ENCODE data around the gene ACTL6B.

DNA sequence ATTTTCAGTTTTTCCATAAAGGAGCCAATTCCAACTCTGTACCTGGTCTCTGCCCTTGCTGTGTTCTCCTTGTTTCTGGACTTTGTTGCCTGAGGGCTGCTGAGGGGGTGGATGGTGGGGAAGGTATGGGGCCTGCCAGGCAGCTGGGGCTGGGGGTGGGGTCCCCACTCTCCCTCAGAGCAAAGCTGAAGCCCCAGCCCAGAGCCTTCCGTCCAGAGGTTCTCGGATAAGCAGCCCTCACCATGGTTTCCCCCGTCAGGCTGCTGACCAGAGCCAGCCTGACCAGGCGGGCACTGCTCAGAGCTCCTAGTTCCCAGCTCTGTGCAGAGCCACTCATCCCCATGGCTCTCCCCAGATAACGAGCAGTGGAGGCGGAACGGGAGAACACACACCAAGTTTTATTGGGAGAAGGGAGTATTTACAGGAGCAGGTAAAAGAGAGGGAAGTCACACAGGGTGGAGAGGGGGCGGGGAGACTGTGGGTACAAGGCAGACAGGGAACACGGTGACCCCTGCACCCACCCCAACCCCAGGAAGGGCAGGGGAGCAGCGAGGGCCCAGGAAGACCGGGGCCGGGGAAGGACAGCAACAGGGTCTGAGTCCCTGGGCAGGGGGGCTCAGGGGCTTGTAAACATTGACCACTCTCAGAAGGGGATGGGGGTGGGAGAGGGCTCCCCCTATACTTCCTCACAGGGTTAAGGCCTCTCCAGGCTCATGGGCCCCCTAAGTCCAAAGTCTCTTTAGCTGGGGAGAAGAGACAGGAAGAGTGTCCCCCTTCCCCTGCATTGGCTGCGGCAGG is 23.1 kb upstream of the ACTL6B start:
- TF ChIP-seq, protein P1, sequence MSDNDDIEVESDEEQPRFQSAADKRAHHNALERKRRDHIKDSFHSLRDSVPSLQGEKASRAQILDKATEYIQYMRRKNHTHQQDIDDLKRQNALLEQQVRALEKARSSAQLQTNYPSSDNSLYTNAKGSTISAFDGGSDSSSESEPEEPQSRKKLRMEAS (IDR thresholded peaks at IDR 0.05; ENCODE audit: insufficient read depth, insufficient read length) = no peak
- TF ChIP-seq, protein P2, sequence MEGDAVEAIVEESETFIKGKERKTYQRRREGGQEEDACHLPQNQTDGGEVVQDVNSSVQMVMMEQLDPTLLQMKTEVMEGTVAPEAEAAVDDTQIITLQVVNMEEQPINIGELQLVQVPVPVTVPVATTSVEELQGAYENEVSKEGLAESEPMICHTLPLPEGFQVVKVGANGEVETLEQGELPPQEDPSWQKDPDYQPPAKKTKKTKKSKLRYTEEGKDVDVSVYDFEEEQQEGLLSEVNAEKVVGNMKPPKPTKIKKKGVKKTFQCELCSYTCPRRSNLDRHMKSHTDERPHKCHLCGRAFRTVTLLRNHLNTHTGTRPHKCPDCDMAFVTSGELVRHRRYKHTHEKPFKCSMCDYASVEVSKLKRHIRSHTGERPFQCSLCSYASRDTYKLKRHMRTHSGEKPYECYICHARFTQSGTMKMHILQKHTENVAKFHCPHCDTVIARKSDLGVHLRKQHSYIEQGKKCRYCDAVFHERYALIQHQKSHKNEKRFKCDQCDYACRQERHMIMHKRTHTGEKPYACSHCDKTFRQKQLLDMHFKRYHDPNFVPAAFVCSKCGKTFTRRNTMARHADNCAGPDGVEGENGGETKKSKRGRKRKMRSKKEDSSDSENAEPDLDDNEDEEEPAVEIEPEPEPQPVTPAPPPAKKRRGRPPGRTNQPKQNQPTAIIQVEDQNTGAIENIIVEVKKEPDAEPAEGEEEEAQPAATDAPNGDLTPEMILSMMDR (IDR thresholded peaks at IDR 0.05; ENCODE audit: extremely low read depth in 1 of 2, insufficient read depth in 1 of 2, low read depth in 1 of 2, low read length in 2 of 2) = no peak
